Measurements from ENCODE around the gene TMPRSS12.
"Not testable (repeated sequence)": the region's sequence is repeated elsewhere in the genome, so short reads cannot be mapped to it uniquely, and the experiment has no call there.

Gene TMPRSS12

GRCh38 chr12:50842637-50843493 lies at the start of gene TMPRSS12:
Gene TMPRSS12 (plus strand): TSS chr12:50842926. CDS start chr12:50842965, 39 bp downstream.
- DNase-seq (ENCODE audit: low read depth), result no peak
- TF ChIP-seq CTCF (IDR thresholded peaks at IDR 0.05; ENCODE audit: low read depth, low read length, missing control alignments), result no peak
- H3K4me3 ChIP-seq (ENCODE audit: low read depth, low read length), result no peak within 1 kb of the TSS

GRCh38 chr12:50799908-50800307 lies 42.8 kb upstream of the TMPRSS12 start:
- no peak for TF ChIP-seq CTCF (IDR thresholded peaks at IDR 0.05; ENCODE audit: low read depth, low read length, missing control alignments)
- no peak for DNase-seq (ENCODE audit: low read depth)
- H3K4me3 ChIP-seq (ENCODE audit: low read depth, low read length), result no peak overlapping the region

GRCh38 chr12:50803230-50803875 lies 39.4 kb upstream of the TMPRSS12 start:
- DNase-seq (ENCODE audit: low read depth), result no peak
- H3K4me3 ChIP-seq (ENCODE audit: low read depth, low read length), result no peak overlapping the region
- no peak for TF ChIP-seq CTCF (IDR thresholded peaks at IDR 0.05; ENCODE audit: low read depth, low read length, missing control alignments)

GRCh38 chr12:50806176-50806575 lies 36.5 kb upstream of the TMPRSS12 start:
- H3K4me3 ChIP-seq (ENCODE audit: low read depth, low read length), result no peak overlapping the region
- DNase-seq (ENCODE audit: low read depth), result no peak
- TF ChIP-seq CTCF (IDR thresholded peaks at IDR 0.05; ENCODE audit: low read depth, low read length, missing control alignments), result no peak

- DNase-seq (ENCODE audit: low read depth); H3K4me3 ChIP-seq (ENCODE audit: low read depth, low read length): not testable (repeated sequence)
These were observed 33.6 kb upstream of the TMPRSS12 start for GRCh38 chr12:50809131-50809530.

- not testable (repeated sequence) for DNase-seq (ENCODE audit: low read depth); H3K4me3 ChIP-seq (ENCODE audit: low read depth, low read length)
These were observed 27.8 kb upstream of the TMPRSS12 start for GRCh38 chr12:50814921-50815320.

GRCh38 chr12:50820177-50820576 lies 22.5 kb upstream of the TMPRSS12 start:
- no peak overlapping the region for H3K4me3 ChIP-seq (ENCODE audit: low read depth, low read length)
- no peak for DNase-seq (ENCODE audit: low read depth)
- TF ChIP-seq CTCF (IDR thresholded peaks at IDR 0.05; ENCODE audit: low read depth, low read length, missing control alignments), result no peak

- TF ChIP-seq CTCF (IDR thresholded peaks at IDR 0.05; ENCODE audit: low read depth, low read length, missing control alignments), result no peak
- no peak for DNase-seq (ENCODE audit: low read depth)
- H3K4me3 ChIP-seq (ENCODE audit: low read depth, low read length), result no peak overlapping the region
These were observed 20.6 kb upstream of the TMPRSS12 start for GRCh38 chr12:50822082-50822481.

- DNase-seq (ENCODE audit: low read depth); H3K4me3 ChIP-seq (ENCODE audit: low read depth, low read length): not testable (repeated sequence)
These were observed 19.0 kb upstream of the TMPRSS12 start for GRCh38 chr12:50823724-50824123.

Measured in GM12864 (cell line).